ENCODE results near the gene PBX3. TPM values are rescaled to one million over a fixed set of nuclear protein-coding genes. Genes with fewer than 3 reads are reported as not detected.

PBX3 gene
- total and polyA plus RNA-seq, 2 of the 13 experiments (the other 11 are each of a cell fraction or from before 2014, with no cell fraction given), result 6.0 to 11.2 TPM

GRCh38 chr9:125746017-125746773, 978 bp upstream of the PBX3 start (continued):
- TF ChIP-seq MBD4 (IDR thresholded peaks at IDR 0.05; ENCODE audit: borderline replicate concordance, low read length) (no peak), PRPF4 (IDR thresholded peaks at IDR 0.05; ENCODE audit: low read depth, low read length, poor library complexity, severe bottlenecking) (no peak), RARG (CRISPR knock-in tag; IDR thresholded peaks at IDR 0.05; ENCODE audit: low read depth) (no peak), CENPX (CRISPR knock-in tag; IDR thresholded peaks at IDR 0.05) (no peak), ZNF788 (CRISPR knock-in tag; IDR thresholded peaks at IDR 0.05; ENCODE audit: borderline replicate concordance) (no peak), ZSCAN21 (CRISPR knock-in tag; IDR thresholded peaks at IDR 0.05; ENCODE audit: borderline replicate concordance) (peak; percentile 95), PATZ1 (CRISPR knock-in tag; IDR thresholded peaks at IDR 0.05) (peak; percentile 88), FOXK1 (CRISPR knock-in tag; IDR thresholded peaks at IDR 0.05; ENCODE audit: borderline replicate concordance, low read depth) (peak; percentile 54; the same call in 1 of the 2 replicates), SRSF9 (IDR thresholded peaks at IDR 0.05; ENCODE audit: borderline replicate concordance, insufficient read depth, low read depth, low read length, poor library complexity, severe bottlenecking) (no peak), SYNCRIP (IDR thresholded peaks at IDR 0.05; ENCODE audit: insufficient read depth, low read depth, low read length) (no peak), MED8 (CRISPR knock-in tag; IDR thresholded peaks at IDR 0.05; ENCODE audit: insufficient replicate concordance) (no peak), ELF1 (CRISPR knock-in tag; IDR thresholded peaks at IDR 0.05) (peak; percentile 51), CENPT (CRISPR knock-in tag; IDR thresholded peaks at IDR 0.05; ENCODE audit: low read depth) (peak; percentile 92), ATF1 (CRISPR knock-in tag; IDR thresholded peaks at IDR 0.05) (no peak), NRL (CRISPR knock-in tag; IDR thresholded peaks at IDR 0.05; ENCODE audit: borderline replicate concordance) (peak; percentile 99), RFX1 (IDR thresholded peaks at IDR 0.05) (peak; percentile 80), ZSCAN22 (CRISPR knock-in tag; IDR thresholded peaks at IDR 0.05) (peak; percentile 85; the same call in 1 of the 2 replicates), ZNF382 (CRISPR knock-in tag; IDR thresholded peaks at IDR 0.05; ENCODE audit: borderline replicate concordance) (no peak), MXD4 (CRISPR knock-in tag; IDR thresholded peaks at IDR 0.05) (peak; percentile 81), ETV5 (CRISPR knock-in tag; IDR thresholded peaks at IDR 0.05; ENCODE audit: borderline replicate concordance) (peak; percentile 67), TERF1 (CRISPR knock-in tag; IDR thresholded peaks at IDR 0.05) (peak; percentile 87; the same call in 1 of the 2 replicates), ZNF839 (CRISPR knock-in tag; IDR thresholded peaks at IDR 0.05; ENCODE audit: borderline replicate concordance) (peak; percentile 94; the same call in 1 of the 2 replicates), RORA (CRISPR knock-in tag; IDR thresholded peaks at IDR 0.05) (no peak), ZFP36 (IDR thresholded peaks at IDR 0.05; ENCODE audit: borderline replicate concordance, low read depth, low read length, partially characterized antibody) (no peak), ZNF34 (CRISPR knock-in tag; IDR thresholded peaks at IDR 0.05; ENCODE audit: borderline replicate concordance) (no peak; the same call in 1 of the 2 replicates)
- TF ChIP-seq, protein P1, sequence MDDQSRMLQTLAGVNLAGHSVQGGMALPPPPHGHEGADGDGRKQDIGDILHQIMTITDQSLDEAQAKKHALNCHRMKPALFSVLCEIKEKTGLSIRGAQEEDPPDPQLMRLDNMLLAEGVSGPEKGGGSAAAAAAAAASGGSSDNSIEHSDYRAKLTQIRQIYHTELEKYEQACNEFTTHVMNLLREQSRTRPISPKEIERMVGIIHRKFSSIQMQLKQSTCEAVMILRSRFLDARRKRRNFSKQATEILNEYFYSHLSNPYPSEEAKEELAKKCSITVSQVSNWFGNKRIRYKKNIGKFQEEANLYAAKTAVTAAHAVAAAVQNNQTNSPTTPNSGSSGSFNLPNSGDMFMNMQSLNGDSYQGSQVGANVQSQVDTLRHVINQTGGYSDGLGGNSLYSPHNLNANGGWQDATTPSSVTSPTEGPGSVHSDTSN (CRISPR knock-in tag; IDR thresholded peaks at IDR 0.05; ENCODE audit: borderline replicate concordance), result peak; percentile 86; the same call in 1 of the 2 replicates

Measured in HepG2 (cell line).